ENCODE results near the gene OTOP1.
"Not testable (repeated sequence)": the region's sequence is repeated elsewhere in the genome, so short reads cannot be mapped to it uniquely, and the experiment has no call there.

GRCh38 chr4:4213674-4214073, 13.1 kb downstream of the OTOP1 start:
- TF ChIP-seq, protein P1, sequence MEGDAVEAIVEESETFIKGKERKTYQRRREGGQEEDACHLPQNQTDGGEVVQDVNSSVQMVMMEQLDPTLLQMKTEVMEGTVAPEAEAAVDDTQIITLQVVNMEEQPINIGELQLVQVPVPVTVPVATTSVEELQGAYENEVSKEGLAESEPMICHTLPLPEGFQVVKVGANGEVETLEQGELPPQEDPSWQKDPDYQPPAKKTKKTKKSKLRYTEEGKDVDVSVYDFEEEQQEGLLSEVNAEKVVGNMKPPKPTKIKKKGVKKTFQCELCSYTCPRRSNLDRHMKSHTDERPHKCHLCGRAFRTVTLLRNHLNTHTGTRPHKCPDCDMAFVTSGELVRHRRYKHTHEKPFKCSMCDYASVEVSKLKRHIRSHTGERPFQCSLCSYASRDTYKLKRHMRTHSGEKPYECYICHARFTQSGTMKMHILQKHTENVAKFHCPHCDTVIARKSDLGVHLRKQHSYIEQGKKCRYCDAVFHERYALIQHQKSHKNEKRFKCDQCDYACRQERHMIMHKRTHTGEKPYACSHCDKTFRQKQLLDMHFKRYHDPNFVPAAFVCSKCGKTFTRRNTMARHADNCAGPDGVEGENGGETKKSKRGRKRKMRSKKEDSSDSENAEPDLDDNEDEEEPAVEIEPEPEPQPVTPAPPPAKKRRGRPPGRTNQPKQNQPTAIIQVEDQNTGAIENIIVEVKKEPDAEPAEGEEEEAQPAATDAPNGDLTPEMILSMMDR (IDR thresholded peaks at IDR 0.05; ENCODE audit: insufficient read depth, low read length, poor library complexity, severe bottlenecking): not testable (repeated sequence)
- not testable (repeated sequence) for TF ChIP-seq EZH2phosphoT487 (conservative IDR thresholded peaks at IDR 0.05; ENCODE audit: low read length)

Measured in SU-DHL-6 (cell line).